Loucy (cell line): Measurements from ENCODE around the gene PLET1.

Experiments
- EZH2phosphoT487 ChIP-seq: fragments of 200-600 bp; IDR thresholded peaks from 2 replicates; pipeline ENCODE4 v1.6.1; 2018; ENCODE audit warnings: antibody characterized with exemption, mild to moderate bottlenecking, moderate library complexity, borderline replicate concordance
- TF ChIP-seq, protein P1 (sequence below): fragments of 200-600 bp; sonication (generic); conservative IDR thresholded peaks from 2 replicates; pipeline ENCODE4 v1.5.1; 2014; ENCODE audit warnings: mild to moderate bottlenecking, antibody characterized with exemption, low read length

DNA sequence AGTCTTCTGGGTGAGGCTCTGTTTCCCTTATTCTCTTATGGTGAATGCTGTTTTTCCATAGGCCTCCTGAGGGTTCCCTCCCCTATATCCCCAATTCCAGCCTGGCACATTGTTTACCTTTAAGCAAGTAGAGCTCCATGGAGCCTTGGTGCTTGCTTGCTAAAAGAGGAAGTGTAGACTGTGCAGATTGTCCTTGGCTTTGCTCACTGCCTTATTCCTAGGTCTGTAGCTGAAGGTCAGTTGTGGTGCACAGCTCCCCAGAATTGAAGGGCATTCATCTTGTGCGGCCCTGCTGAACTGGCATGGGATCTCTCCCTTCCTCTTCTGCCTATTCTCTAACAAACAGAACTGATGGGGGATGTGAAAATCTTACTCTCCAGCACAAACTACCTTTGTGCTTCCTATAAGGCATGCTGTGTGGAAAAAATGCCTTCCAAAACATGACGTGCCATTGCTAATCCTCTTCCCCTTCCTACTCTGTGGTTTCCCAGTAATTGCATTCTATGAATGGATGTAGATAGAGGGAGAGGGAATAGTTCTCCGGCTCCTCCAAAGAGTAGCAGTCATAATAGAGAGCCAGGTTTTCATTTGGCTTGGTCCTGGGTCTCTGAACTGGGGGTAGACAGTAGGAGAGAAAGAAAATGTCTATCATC is 34.2 kb upstream of the PLET1 start:
- TF ChIP-seq, protein P1, sequence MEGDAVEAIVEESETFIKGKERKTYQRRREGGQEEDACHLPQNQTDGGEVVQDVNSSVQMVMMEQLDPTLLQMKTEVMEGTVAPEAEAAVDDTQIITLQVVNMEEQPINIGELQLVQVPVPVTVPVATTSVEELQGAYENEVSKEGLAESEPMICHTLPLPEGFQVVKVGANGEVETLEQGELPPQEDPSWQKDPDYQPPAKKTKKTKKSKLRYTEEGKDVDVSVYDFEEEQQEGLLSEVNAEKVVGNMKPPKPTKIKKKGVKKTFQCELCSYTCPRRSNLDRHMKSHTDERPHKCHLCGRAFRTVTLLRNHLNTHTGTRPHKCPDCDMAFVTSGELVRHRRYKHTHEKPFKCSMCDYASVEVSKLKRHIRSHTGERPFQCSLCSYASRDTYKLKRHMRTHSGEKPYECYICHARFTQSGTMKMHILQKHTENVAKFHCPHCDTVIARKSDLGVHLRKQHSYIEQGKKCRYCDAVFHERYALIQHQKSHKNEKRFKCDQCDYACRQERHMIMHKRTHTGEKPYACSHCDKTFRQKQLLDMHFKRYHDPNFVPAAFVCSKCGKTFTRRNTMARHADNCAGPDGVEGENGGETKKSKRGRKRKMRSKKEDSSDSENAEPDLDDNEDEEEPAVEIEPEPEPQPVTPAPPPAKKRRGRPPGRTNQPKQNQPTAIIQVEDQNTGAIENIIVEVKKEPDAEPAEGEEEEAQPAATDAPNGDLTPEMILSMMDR, result no peak
- TF ChIP-seq EZH2phosphoT487, result no peak
